Endodermal cell (in vitro differentiated cells): ENCODE measurements around the gene APOH. TPM values are rescaled to one million over a fixed set of nuclear protein-coding genes. Genes with fewer than 3 reads are reported as not detected.

Experiments
- DNase-seq: peaks from one replicate; pipeline ENCODE4 v3.0.0-alpha.2; 2017
- H3K27ac ChIP-seq: 2 replicates; pipeline ENCODE4 v1.5.1; 2013; ENCODE audit warnings: mild to moderate bottlenecking, low read depth, low read length, moderate library complexity
- H3K27me3 ChIP-seq: 2 replicates; pipeline ENCODE4 v1.6.1; 2013; ENCODE audit warnings: mild to moderate bottlenecking, low read length, moderate library complexity; ENCODE audit not compliant: insufficient read depth, control insufficient read depth, poor library complexity, severe bottlenecking
- H3K36me3 ChIP-seq: 2 replicates; pipeline ENCODE4 v1.7.0; 2013; ENCODE audit warnings: mild to moderate bottlenecking, low read length, moderate library complexity; ENCODE audit not compliant: control insufficient read depth, insufficient read depth
- H3K4me1 ChIP-seq: one replicate; pipeline ENCODE4 v1.7.0; 2013; ENCODE audit warnings: low read length; ENCODE audit not compliant: control insufficient read depth, insufficient read depth
- H3K4me3 ChIP-seq: 2 replicates; pipeline ENCODE4 v1.5.1; 2013; ENCODE audit warnings: mild to moderate bottlenecking, low read length, moderate library complexity
- H3K9ac ChIP-seq: 2 replicates; pipeline ENCODE4 v1.6.1; 2013; ENCODE audit warnings: mild to moderate bottlenecking, low read length, moderate library complexity; ENCODE audit not compliant: poor library complexity, severe bottlenecking; ENCODE audit errors: extremely low read depth
- H3K9me3 ChIP-seq: 2 replicates; pipeline ENCODE4 v1.6.1; 2013; ENCODE audit warnings: mild to moderate bottlenecking, low read length, moderate library complexity; ENCODE audit not compliant: control insufficient read depth
- H3K27ac Mint-ChIP-seq: 2 replicates; pipeline ENCODE4 v1.8.0; 2020; ENCODE audit warnings: mixed read lengths
- H3K27me3 Mint-ChIP-seq: 2 replicates; pipeline ENCODE4 v1.8.0; 2021; ENCODE audit warnings: mild to moderate bottlenecking, mixed read lengths; ENCODE audit not compliant: insufficient read depth
- H3K36me3 Mint-ChIP-seq: 2 replicates; pipeline ENCODE4 v1.8.0; 2020; ENCODE audit warnings: low read depth, mixed read lengths
- H3K4me1 Mint-ChIP-seq: 2 replicates; pipeline ENCODE4 v1.8.0; 2020; ENCODE audit warnings: mixed read lengths
- H3K4me3 Mint-ChIP-seq: 2 replicates; pipeline ENCODE4 v1.8.0; 2020; ENCODE audit warnings: mild to moderate bottlenecking, moderate library complexity, mixed read lengths
- H3K9me3 Mint-ChIP-seq: 2 replicates; pipeline ENCODE4 v1.8.0; 2020; ENCODE audit warnings: mild to moderate bottlenecking, mixed read lengths
- WGBS, 2 experiments: methylation state at CpG; one replicate each; pipeline versions ENCODE4 v1.1.5 to v1.1.7; 2013; ENCODE audit warnings: missing lambda C conversion rate in 2 of 2, mixed read lengths in 1 of 2; ENCODE audit not compliant: insufficient coverage in 1 of 2, insufficient read length in 1 of 2; 5-methylcytosine and 5-hydroxymethylcytosine counted together
- total RNA-seq, 2 donors: library from RNA; stranded (reverse); fragmentation: NEBNext Ultra II Directional in 1 of 2; extraction: Animal tissue kit (Norgen Biotek cat#: 25700) in 1 of 2; gene quantifications; 2 replicates in 1 of 2; 3 replicates in 1 of 2; pipeline ENCODE4 v1.2.1, GENCODE V29; 2021
- TF ChIP-seq, protein P1 (sequence below): fragments of 200-600 bp; sonication (generic); conservative IDR thresholded peaks from 2 replicates; pipeline ENCODE4 v1.5.0; 2021; ENCODE audit warnings: antibody characterized with exemption, mild to moderate bottlenecking

Gene APOH
- total RNA-seq, 2 donors from 2014 or later, result not detected

DNA sequence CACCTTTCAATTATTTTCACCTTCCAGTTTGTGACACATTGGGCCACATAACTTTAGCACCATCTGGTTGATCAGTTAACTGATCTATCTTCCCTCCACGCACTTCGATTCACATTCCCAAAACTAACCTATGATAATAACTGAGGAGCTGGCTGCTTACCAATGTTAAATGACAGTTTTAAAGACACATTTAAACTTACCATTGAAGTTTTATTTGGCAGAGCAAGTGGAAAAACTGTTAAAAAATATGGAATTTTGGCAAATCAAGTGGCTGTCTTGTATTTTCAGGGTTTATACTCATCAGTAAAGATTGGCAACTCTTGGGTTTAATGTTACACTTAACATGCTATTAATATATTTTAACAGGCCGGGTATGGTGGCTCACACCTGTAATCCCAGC lies 5.4 kb upstream of the APOH start:
- H3K9me3 Mint-ChIP-seq, result no peaks in the 10 kb centered on the region
- 85% methylated on average over 3 of the region's 3 CpGs; no CpG with 5 or more reads in 1 of the 2 experiments for WGBS, 2 experiments
- TF ChIP-seq, protein P1, sequence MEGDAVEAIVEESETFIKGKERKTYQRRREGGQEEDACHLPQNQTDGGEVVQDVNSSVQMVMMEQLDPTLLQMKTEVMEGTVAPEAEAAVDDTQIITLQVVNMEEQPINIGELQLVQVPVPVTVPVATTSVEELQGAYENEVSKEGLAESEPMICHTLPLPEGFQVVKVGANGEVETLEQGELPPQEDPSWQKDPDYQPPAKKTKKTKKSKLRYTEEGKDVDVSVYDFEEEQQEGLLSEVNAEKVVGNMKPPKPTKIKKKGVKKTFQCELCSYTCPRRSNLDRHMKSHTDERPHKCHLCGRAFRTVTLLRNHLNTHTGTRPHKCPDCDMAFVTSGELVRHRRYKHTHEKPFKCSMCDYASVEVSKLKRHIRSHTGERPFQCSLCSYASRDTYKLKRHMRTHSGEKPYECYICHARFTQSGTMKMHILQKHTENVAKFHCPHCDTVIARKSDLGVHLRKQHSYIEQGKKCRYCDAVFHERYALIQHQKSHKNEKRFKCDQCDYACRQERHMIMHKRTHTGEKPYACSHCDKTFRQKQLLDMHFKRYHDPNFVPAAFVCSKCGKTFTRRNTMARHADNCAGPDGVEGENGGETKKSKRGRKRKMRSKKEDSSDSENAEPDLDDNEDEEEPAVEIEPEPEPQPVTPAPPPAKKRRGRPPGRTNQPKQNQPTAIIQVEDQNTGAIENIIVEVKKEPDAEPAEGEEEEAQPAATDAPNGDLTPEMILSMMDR, result no peak
- Histone ChIP-seq H3K27ac (no peak overlapping the region), H3K27me3 (no peaks in the 10 kb centered on the region), H3K9ac (no peak overlapping the region), H3K4me1 (no peaks in the 10 kb centered on the region), H3K9me3 (no peaks in the 10 kb centered on the region), H3K4me3 (no peak overlapping the region), H3K36me3 (no peaks in the 10 kb centered on the region)
- no peak overlapping the region for H3K4me3 Mint-ChIP-seq
- H3K36me3 Mint-ChIP-seq, result no peaks in the 10 kb centered on the region
- H3K27me3 Mint-ChIP-seq, result peaks cover 2% of the 10 kb centered on the region
- H3K4me1 Mint-ChIP-seq, result no peaks in the 10 kb centered on the region
- DNase-seq, result no peak
- no peak overlapping the region for H3K27ac Mint-ChIP-seq

DNA sequence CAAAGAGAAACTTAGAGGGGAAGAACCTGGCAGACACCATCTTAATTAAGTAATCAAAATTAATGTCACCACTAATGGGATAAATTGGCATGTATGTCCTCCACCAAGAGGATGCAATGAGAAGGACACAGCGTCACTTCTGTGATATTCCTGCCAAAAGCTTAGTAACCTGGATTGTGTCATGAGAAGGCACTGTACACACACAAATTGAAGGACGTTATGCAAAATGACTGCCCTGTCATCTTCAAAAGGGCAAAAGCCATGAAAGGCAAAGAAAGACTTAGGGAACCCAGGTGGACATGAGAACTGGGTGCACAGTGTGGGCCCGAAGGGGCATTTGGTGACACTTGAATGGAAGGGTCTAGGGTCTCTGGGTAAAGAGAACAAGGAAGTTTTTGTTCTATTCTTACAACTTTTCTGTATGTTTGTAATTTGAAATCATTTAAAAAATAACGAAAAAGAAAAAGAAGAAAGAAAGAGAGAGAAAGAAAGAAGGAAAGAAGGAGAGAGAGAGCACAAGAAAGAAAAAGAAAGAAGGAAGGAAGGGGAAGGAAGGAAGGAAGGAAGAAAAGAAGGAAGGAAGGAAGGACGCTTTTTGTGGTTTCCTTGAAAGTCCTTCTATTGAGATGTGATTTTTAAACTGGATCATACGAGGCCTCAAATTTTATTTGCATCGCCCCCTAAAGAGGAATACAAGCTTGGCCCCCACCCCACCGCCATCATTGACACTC lies 4.0 kb upstream of the APOH start:
- H3K4me3 ChIP-seq, result no peak overlapping the region
- H3K27me3 ChIP-seq, result no peaks in the 10 kb centered on the region
- Mint-ChIP-seq H3K27ac (no peak overlapping the region), H3K4me3 (no peak overlapping the region), H3K4me1 (no peaks in the 10 kb centered on the region), H3K27me3 (peaks cover 2% of the 10 kb centered on the region), H3K36me3 (no peaks in the 10 kb centered on the region), H3K9me3 (no peaks in the 10 kb centered on the region)
- H3K9ac ChIP-seq, result no peak overlapping the region
- no peak for DNase-seq
- H3K36me3 ChIP-seq, result no peaks in the 10 kb centered on the region
- H3K27ac ChIP-seq, result no peak overlapping the region
- H3K9me3 ChIP-seq, result no peaks in the 10 kb centered on the region
- no peaks in the 10 kb centered on the region for H3K4me1 ChIP-seq
- WGBS, 2 experiments, result 87 to 94% methylated on average over 6 to 8 of the region's 8 CpGs
- TF ChIP-seq, protein P1, result no peak

DNA sequence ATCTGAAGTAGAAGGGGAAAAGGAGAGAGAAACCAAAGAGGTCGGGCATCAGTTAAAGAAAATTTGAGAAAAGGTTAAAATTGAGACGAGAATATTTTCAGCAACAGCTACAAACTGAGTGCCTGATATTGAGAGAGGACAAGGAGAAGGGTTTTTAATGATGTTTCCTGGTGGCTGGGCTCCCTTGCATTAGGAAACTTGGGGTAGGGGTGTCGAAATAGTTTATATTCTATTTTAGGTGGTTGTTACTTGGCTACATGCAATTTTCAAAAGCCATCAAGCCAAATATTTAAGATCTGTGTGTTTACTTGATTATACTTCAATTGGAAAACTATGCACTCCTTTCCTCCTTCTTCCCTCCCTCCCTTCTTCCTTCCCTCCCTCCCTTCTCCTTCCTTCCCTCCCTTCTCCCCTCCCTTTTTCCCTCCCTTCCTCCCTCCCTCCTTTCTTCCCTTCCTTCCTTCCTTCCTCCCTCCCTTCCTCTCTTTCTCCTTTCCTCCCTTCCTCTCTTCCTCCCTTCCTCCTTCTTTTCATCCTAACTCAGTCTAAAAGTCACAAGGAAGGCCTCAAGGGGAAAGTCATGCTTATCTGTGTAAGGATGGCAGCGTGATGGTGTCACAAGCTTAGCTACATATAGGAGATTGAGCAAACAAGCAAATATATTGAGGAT lies 1.8 kb upstream of the APOH start:
- Mint-ChIP-seq H3K36me3 (no peaks in the 10 kb centered on the region), H3K4me1 (no peaks in the 10 kb centered on the region), H3K9me3 (no peaks in the 10 kb centered on the region), H3K27ac (no peak overlapping the region), H3K27me3 (no peaks in the 10 kb centered on the region), H3K4me3 (no peak overlapping the region)
- Histone ChIP-seq H3K4me1 (no peaks in the 10 kb centered on the region), H3K27ac (no peak overlapping the region), H3K9ac (no peak overlapping the region), H3K27me3 (no peaks in the 10 kb centered on the region), H3K36me3 (no peaks in the 10 kb centered on the region), H3K9me3 (no peaks in the 10 kb centered on the region), H3K4me3 (no peak overlapping the region)
- DNase-seq, result no peak
- TF ChIP-seq, protein P1, result no peak
- 84 to 93% methylated on average over 3 to 4 of the region's 4 CpGs for WGBS, 2 experiments
